Type B pancreatic cell (in vitro differentiated cells): ENCODE data around the gene ZBTB7B. TPM values are rescaled to one million over a fixed set of nuclear protein-coding genes. Genes with fewer than 3 reads are reported as not detected.
A peak's percentile ranks its signal among the peaks of the same experiment; 100 is the strongest.

Experiments used
- DNase-seq: peaks from one replicate; pipeline ENCODE4 v3.0.0; 2021; ENCODE audit warnings: mixed read lengths; ENCODE audit not compliant: unreplicated experiment; ENCODE audit errors: extremely low spot score
- H3K27ac Mint-ChIP-seq: 2 replicates; pipeline ENCODE4 v1.8.0; 2021; ENCODE audit warnings: mild to moderate bottlenecking, mixed read lengths
- H3K27me3 Mint-ChIP-seq: 2 replicates; pipeline ENCODE4 v1.8.0; 2021; ENCODE audit warnings: mixed read lengths
- H3K36me3 Mint-ChIP-seq: 2 replicates; pipeline ENCODE4 v1.8.0; 2021; ENCODE audit warnings: mixed read lengths
- H3K4me1 Mint-ChIP-seq: one replicate; pipeline ENCODE4 v1.8.0; 2021; ENCODE audit warnings: mixed read lengths; ENCODE audit not compliant: unreplicated experiment
- H3K4me3 Mint-ChIP-seq: 2 replicates; pipeline ENCODE4 v1.8.0; 2021; ENCODE audit warnings: mild to moderate bottlenecking, mixed read lengths
- H3K9me3 Mint-ChIP-seq: 2 replicates; pipeline ENCODE4 v1.8.0; 2021; ENCODE audit warnings: mixed read lengths
- CTCF ChIP-seq: fragments of 200-600 bp; sonication (generic); conservative IDR thresholded peaks from 2 replicates; pipeline ENCODE4 v1.5.0; 2021; ENCODE audit warnings: antibody characterized with exemption, mild to moderate bottlenecking
- total RNA-seq: library from RNA; stranded (reverse); gene quantifications from 2 replicates; pipeline ENCODE4 v1.2.1, GENCODE V29; 2021; ENCODE audit warnings: low replicate concordance

ZBTB7B gene
- total RNA-seq, 1 donor from 2014 or later = 38.1 TPM

GRCh38 chr1:155057104-155057503, 54.5 kb downstream of the ZBTB7B start:
- Mint-ChIP-seq H3K9me3 (no peaks in the 10 kb centered on the region), H3K27me3 (no peaks in the 10 kb centered on the region), H3K27ac (no peak overlapping the region), H3K36me3 (no peaks in the 10 kb centered on the region), H3K4me3 (no peak overlapping the region), H3K4me1 (peaks cover 11% of the 10 kb centered on the region)
- DNase-seq = no peak
- TF ChIP-seq CTCF = no peak

- H3K4me3 Mint-ChIP-seq = no peak overlapping the region
- TF ChIP-seq CTCF = no peak
- DNase-seq = no peak
- H3K27me3 Mint-ChIP-seq = no peaks in the 10 kb centered on the region
- peaks cover 12% of the 10 kb centered on the region for H3K4me1 Mint-ChIP-seq
- no peaks in the 10 kb centered on the region for H3K9me3 Mint-ChIP-seq
- H3K27ac Mint-ChIP-seq = no peak overlapping the region
- H3K36me3 Mint-ChIP-seq = no peaks in the 10 kb centered on the region
Measured at GRCh38 chr1:155057788-155058211, 55.2 kb downstream of the ZBTB7B start.

- Mint-ChIP-seq H3K4me3 (no peak overlapping the region), H3K27ac (no peak overlapping the region), H3K36me3 (no peaks in the 10 kb centered on the region), H3K4me1 (peaks cover 16% of the 10 kb centered on the region), H3K9me3 (no peaks in the 10 kb centered on the region), H3K27me3 (peaks cover 3% of the 10 kb centered on the region)
- TF ChIP-seq CTCF = no peak
- no peak for DNase-seq
Measured at GRCh38 chr1:155060736-155061135, 58.1 kb downstream of the ZBTB7B start.

GRCh38 chr1:155061381-155062150, 59.0 kb downstream of the ZBTB7B start:
- peak; percentile 96 for TF ChIP-seq CTCF
- Mint-ChIP-seq H3K27ac (peak overlapping the region; percentile 23), H3K27me3 (peaks cover 3% of the 10 kb centered on the region), H3K9me3 (no peaks in the 10 kb centered on the region), H3K4me1 (peaks cover 16% of the 10 kb centered on the region), H3K4me3 (peak overlapping the region; percentile 73), H3K36me3 (no peaks in the 10 kb centered on the region)
- DNase-seq = peak; percentile 96

GRCh38 chr1:155062151-155062686, 59.6 kb downstream of the ZBTB7B start:
- Mint-ChIP-seq H3K27ac (no peak overlapping the region), H3K9me3 (no peaks in the 10 kb centered on the region), H3K4me1 (peaks cover 16% of the 10 kb centered on the region), H3K27me3 (peaks cover 3% of the 10 kb centered on the region), H3K36me3 (no peaks in the 10 kb centered on the region), H3K4me3 (peak overlapping the region; percentile 95)
- no peak for DNase-seq
- no peak for TF ChIP-seq CTCF
